Adrenal gland (tissue), 5 donors: Measurements from ENCODE around the gene HTRA3.

Source experiments
- POLR2A ChIP-seq, 2 donors: fragments of 450-650 bp; IDR thresholded peaks; one replicate each; pipeline ENCODE4 v1.6.1; 2017; ENCODE audit warnings: antibody characterized with exemption in 2 of 2, mild to moderate bottlenecking in 2 of 2, moderate library complexity in 1 of 2
- TF ChIP-seq, protein P1 (sequence below), 6 experiments: fragments of 450-650 bp in 4 of 6; fragments of 200-600 bp in 2 of 6; sonication (generic) in 1 of 6; IDR thresholded peaks; 1 replicate in 5 of 6; 2 replicates in 1 of 6; pipeline versions ENCODE4 v1.5.1 to v1.8.0; 2016 to 2021; ENCODE audit warnings: antibody characterized with exemption in 6 of 6, mild to moderate bottlenecking in 2 of 6, moderate library complexity in 1 of 6
- donor health status: DM: no; HTN: no; CAD: no.

DNA sequence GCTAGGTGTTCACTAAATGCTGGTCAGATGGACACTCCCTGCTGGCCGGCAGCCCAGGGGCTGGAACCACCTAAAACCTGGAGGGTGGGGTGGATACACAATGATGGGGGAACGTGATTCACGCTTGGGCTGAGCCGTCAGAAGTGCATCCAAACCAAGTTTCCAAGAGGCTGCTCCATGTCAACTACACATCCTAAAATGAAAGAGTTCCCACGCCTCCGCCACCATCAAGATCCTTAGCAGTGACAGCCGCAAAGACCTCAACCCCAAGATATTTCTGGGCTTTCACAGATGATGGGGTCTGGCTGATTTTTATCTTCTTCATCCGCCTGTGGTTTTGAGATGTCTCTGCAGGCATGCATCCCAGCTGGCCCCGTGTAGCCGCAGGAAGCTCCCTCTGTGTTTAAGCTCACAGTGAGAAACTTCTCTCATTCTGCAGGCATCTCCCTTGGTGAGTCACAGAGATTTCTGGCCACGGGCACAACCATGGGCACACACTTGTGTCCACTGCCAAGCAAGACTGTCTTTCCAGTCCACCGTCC is 84.4 kb downstream of the HTRA3 start:
- TF ChIP-seq, protein P1, sequence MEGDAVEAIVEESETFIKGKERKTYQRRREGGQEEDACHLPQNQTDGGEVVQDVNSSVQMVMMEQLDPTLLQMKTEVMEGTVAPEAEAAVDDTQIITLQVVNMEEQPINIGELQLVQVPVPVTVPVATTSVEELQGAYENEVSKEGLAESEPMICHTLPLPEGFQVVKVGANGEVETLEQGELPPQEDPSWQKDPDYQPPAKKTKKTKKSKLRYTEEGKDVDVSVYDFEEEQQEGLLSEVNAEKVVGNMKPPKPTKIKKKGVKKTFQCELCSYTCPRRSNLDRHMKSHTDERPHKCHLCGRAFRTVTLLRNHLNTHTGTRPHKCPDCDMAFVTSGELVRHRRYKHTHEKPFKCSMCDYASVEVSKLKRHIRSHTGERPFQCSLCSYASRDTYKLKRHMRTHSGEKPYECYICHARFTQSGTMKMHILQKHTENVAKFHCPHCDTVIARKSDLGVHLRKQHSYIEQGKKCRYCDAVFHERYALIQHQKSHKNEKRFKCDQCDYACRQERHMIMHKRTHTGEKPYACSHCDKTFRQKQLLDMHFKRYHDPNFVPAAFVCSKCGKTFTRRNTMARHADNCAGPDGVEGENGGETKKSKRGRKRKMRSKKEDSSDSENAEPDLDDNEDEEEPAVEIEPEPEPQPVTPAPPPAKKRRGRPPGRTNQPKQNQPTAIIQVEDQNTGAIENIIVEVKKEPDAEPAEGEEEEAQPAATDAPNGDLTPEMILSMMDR (IDR thresholded peaks at IDR 0.05): no peak
- no peak for TF ChIP-seq POLR2A (IDR thresholded peaks at IDR 0.05)
